ENCODE measurements around the gene PLPP7. TPM values are rescaled to one million over a fixed set of nuclear protein-coding genes. Genes with fewer than 3 reads are reported as not detected.
"Not testable (repeated sequence)": the region's sequence is repeated elsewhere in the genome, so short reads cannot be mapped to it uniquely, and the experiment has no call there.

The PLPP7 gene
- total RNA-seq, 4 donors from 2014 or later: 1.1 to 2.9 (median 2.7) TPM

DNA sequence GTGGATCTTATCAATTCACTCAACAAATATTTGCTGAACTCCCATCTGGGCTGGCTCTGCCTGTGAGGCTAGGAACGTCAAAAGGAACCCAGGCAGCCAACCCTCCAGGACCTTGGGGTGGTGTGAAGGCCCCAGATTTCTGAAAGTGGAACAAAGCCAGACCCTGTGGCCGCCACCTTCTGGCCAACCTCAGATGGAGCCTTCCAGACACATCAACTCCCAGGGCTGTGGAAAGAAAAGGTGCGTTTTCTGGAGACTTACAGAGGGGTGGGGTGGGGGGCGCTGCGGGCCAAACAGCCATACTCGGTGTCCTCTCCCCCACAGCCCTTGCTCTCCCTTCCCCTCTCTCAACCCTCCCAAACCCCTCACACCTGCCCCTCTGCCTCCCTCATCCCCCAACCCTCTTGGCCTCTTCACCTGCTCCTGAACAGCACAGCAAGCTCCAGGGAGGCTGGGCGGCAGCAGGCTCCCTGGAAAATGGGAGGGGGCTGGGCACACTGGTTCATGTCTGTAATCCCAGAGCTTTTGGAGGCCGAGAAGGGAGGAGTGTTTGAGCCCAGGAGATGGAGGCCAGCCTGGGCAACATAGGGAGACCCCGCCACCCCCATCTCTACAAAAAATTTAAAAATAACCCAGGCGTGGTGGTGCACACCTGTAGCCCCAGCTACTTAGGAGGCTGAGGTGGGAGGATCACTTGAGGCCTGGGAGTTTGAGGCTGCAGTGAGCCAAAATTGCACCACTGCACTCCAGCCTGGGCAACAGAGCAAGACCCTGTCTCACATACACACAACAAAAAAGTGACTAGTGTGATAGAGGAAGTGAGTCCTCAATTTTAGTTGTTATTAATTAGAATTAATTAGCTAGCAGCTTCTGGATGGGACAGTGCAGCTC lies 59.4 kb downstream of the PLPP7 start:
- intact Hi-C loops (cut with DNase I): loop anchor here (10.0 kb wide), 2 partner anchors 126 to 396 kb away; partner anchors contain the start of gene RAPGEF1
- H3K9me3 ChIP-seq: no peaks in the 10 kb centered on the region
- TF ChIP-seq POLR2A (IDR thresholded peaks at IDR 0.05): no peak
- TF ChIP-seq, protein P1, sequence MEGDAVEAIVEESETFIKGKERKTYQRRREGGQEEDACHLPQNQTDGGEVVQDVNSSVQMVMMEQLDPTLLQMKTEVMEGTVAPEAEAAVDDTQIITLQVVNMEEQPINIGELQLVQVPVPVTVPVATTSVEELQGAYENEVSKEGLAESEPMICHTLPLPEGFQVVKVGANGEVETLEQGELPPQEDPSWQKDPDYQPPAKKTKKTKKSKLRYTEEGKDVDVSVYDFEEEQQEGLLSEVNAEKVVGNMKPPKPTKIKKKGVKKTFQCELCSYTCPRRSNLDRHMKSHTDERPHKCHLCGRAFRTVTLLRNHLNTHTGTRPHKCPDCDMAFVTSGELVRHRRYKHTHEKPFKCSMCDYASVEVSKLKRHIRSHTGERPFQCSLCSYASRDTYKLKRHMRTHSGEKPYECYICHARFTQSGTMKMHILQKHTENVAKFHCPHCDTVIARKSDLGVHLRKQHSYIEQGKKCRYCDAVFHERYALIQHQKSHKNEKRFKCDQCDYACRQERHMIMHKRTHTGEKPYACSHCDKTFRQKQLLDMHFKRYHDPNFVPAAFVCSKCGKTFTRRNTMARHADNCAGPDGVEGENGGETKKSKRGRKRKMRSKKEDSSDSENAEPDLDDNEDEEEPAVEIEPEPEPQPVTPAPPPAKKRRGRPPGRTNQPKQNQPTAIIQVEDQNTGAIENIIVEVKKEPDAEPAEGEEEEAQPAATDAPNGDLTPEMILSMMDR (IDR thresholded peaks at IDR 0.05): no peak
- WGBS, 2 donors: 76 to 78% methylated on average over 8 to 10 of the region's 10 CpGs
- peaks cover 0 to 9% of the 10 kb centered on the region in 2 donors for H3K4me1 ChIP-seq
- DNase-seq: no peak
- no peaks in the 10 kb centered on the region for H3K36me3 ChIP-seq
- no peak overlapping the region for H3K4me3 ChIP-seq (replicated peaks in 1 of 3)
- H3K27me3 ChIP-seq: no peaks in the 10 kb centered on the region
- H3K27ac ChIP-seq: no peak overlapping the region

- DNase-seq: no peak
- H3K9me3 ChIP-seq: no peaks in the 10 kb centered on the region
- TF ChIP-seq, protein P1 (IDR thresholded peaks at IDR 0.05): no peak
- TF ChIP-seq POLR2A (IDR thresholded peaks at IDR 0.05): no peak
- intact Hi-C loops (cut with DNase I): loop anchor here (10.0 kb wide), 2 partner anchors 125 to 395 kb away; partner anchors contain the start of gene RAPGEF1
- H3K4me3 ChIP-seq (replicated peaks in 1 of 3): peak overlapping the region in 1 of 3 donors; percentile 6
- H3K27ac ChIP-seq: no peak overlapping the region
- peaks cover 0 to 9% of the 10 kb centered on the region in 2 donors for H3K4me1 ChIP-seq
- no peaks in the 10 kb centered on the region for H3K27me3 ChIP-seq
- 15 to 69% methylated on average over 2 to 3 of the region's 5 CpGs for WGBS, 2 donors
- no peaks in the 10 kb centered on the region for H3K36me3 ChIP-seq
Measured at GRCh38 chr9:131349522-131349880, 60.0 kb downstream of the PLPP7 start.

GRCh38 chr9:131349881-131350563 lies 60.5 kb downstream of the PLPP7 start:
- no peak for TF ChIP-seq POLR2A (IDR thresholded peaks at IDR 0.05)
- TF ChIP-seq, protein P1 (IDR thresholded peaks at IDR 0.05): peak; percentile 70 to 94 (median 86)
- Histone ChIP-seq H3K27ac (no peak overlapping the region), H3K36me3 (no peaks in the 10 kb centered on the region), H3K9me3 (no peaks in the 10 kb centered on the region), H3K4me1 (peaks cover 0 to 9% of the 10 kb centered on the region in 2 donors), H3K4me3 (replicated peaks in 1 of 3) (peak overlapping the region in 1 of 3 donors; percentile 6), H3K27me3 (no peaks in the 10 kb centered on the region)
- intact Hi-C loops (cut with DNase I): loop anchor here (10.0 kb wide), 2 partner anchors 125 to 395 kb away; partner anchors contain the start of gene RAPGEF1
- DNase-seq: peak; percentile 90 to 94
- WGBS, 2 donors: 7 to 10% methylated on average over 17 to 27 of the region's 27 CpGs

DNA sequence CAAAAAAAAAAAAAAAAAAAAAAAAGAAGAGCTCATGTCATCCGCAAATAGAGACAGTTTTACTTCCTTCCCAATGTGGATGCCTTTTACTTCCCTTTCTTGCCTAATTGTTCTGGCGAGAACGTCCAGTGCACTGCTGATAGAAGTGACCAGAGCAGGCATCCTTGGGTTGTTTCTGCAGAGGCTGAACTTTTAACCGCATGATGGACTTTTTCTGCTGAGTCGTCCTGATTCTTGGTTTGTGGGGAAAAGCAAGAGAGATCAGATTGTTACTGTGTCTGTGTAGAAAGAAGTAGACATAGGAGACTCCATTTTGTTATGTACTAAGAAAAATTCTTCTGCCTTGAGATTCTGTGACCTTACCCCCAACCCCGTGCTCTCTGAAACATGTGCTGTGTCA lies 67.0 kb downstream of the PLPP7 start:
- H3K27ac ChIP-seq: peak overlapping the region in 2 of 3 donors; percentile 36 to 44
- H3K4me3 ChIP-seq (replicated peaks in 1 of 3); H3K27me3 ChIP-seq; intact Hi-C loops (cut with DNase I); H3K9me3 ChIP-seq; H3K36me3 ChIP-seq: not testable (repeated sequence)
- peak in 1 of 2 donors; percentile 28 for DNase-seq
- peaks cover 9 to 15% of the 10 kb centered on the region in 2 donors for H3K4me1 ChIP-seq
- WGBS, 2 donors: 32 to 55% methylated on average over 5 to 6 of the region's 6 CpGs

- WGBS, 2 donors: 80 to 85% methylated on average over 10 of the region's 10 CpGs
- Histone ChIP-seq H3K9me3 (no peaks in the 10 kb centered on the region), H3K27ac (no peak overlapping the region), H3K4me3 (replicated peaks in 1 of 3) (no peak overlapping the region), H3K27me3 (no peaks in the 10 kb centered on the region), H3K4me1 (peaks cover 16 to 22% of the 10 kb centered on the region in 2 donors), H3K36me3 (no peaks in the 10 kb centered on the region)
- TF ChIP-seq, protein P1 (IDR thresholded peaks at IDR 0.05): no peak
- TF ChIP-seq POLR2A (IDR thresholded peaks at IDR 0.05): no peak
- no peak for DNase-seq
- intact Hi-C loops (cut with DNase I): no loop called here
Measured at GRCh38 chr9:131358556-131358955, 69.0 kb downstream of the PLPP7 start.

Other genes with a start within 250 kb of the PLPP7 start
- gene AIF1L, start 193.2 kb upstream of the PLPP7 start, total RNA-seq: 100 to 1,000 TPM in 1 of 4 donors, 10 to 100 TPM in 3; 43.0 to 114 (median 87.9) TPM
- 10 to 100 TPM; 27.3 to 59.2 (median 46.6) TPM for gene NUP214, start 164.1 kb upstream of the PLPP7 start, total RNA-seq
- gene FAM78A, start 13.2 kb upstream of the PLPP7 start, total RNA-seq: 1 to 10 TPM; 1.1 to 3.4 (median 1.6) TPM
- 100 to 1,000 TPM in 3 of 4 donors, 10 to 100 TPM in 1; 81.7 to 159 (median 117) TPM for gene PRRC2B, start 104.4 kb downstream of the PLPP7 start, total RNA-seq
- gene POMT1, start 213.2 kb downstream of the PLPP7 start, total RNA-seq: 10 to 100 TPM; 21.8 to 51.0 (median 33.9) TPM
- gene UCK1, start 241.5 kb downstream of the PLPP7 start, total RNA-seq: 10 to 100 TPM; 39.3 to 57.0 (median 49.3) TPM